DMS153 (cell line): ENCODE measurements around the gene YIPF2.
"Not testable (repeated sequence)": the region's sequence is repeated elsewhere in the genome, so short reads cannot be mapped to it uniquely, and the experiment has no call there.

Experiments
- DNase-seq: peaks from one replicate; lab custom pipeline; 2025; lab: John Stamatoyannopoulos, UW

YIPF2 gene

GRCh38 chr19:10911579-10912363 is 16.7 kb downstream of the YIPF2 start:
- DNase-seq: no peak

GRCh38 chr19:10908380-10908960 is 20.0 kb downstream of the YIPF2 start:
- no peak for DNase-seq

- no peak for DNase-seq
These were observed 20.5 kb downstream of the YIPF2 start for GRCh38 chr19:10907925-10908324.

GRCh38 chr19:10899151-10899653 is 29.2 kb downstream of the YIPF2 start:
- peak; percentile 76 for DNase-seq

- DNase-seq: no peak
These were observed 29.8 kb downstream of the YIPF2 start for GRCh38 chr19:10898633-10899032.

- DNase-seq: peak; percentile 84
These were observed 31.4 kb downstream of the YIPF2 start for GRCh38 chr19:10896851-10897526.

- no peak for DNase-seq
These were observed 32.5 kb downstream of the YIPF2 start for GRCh38 chr19:10895920-10896319.

- no peak for DNase-seq
These were observed 33.1 kb downstream of the YIPF2 start for GRCh38 chr19:10895363-10895762.

- DNase-seq: no peak
These were observed 33.6 kb downstream of the YIPF2 start for GRCh38 chr19:10894911-10895213.

- DNase-seq: peak; percentile 4
These were observed 36.2 kb downstream of the YIPF2 start for GRCh38 chr19:10892256-10892655.

- DNase-seq: peak; percentile 32
These were observed 36.9 kb downstream of the YIPF2 start for GRCh38 chr19:10891405-10892086.

- DNase-seq: no peak
These were observed 38.6 kb downstream of the YIPF2 start for GRCh38 chr19:10889880-10890279.

- DNase-seq: no peak
These were observed 40.0 kb downstream of the YIPF2 start for GRCh38 chr19:10888421-10888866.

GRCh38 chr19:10887616-10888367 is 40.6 kb downstream of the YIPF2 start:
- no peak for DNase-seq

GRCh38 chr19:10885201-10886169 is 43.0 kb downstream of the YIPF2 start:
- DNase-seq: no peak

GRCh38 chr19:10884274-10884673 is 44.2 kb downstream of the YIPF2 start:
- DNase-seq: no peak

GRCh38 chr19:10882108-10882457 is 46.4 kb downstream of the YIPF2 start:
- no peak for DNase-seq

GRCh38 chr19:10881403-10882107 is 46.9 kb downstream of the YIPF2 start:
- no peak for DNase-seq

- DNase-seq: no peak
These were observed 50.2 kb downstream of the YIPF2 start for GRCh38 chr19:10878253-10878652.

- not testable (repeated sequence) for DNase-seq
These were observed 50.8 kb downstream of the YIPF2 start for GRCh38 chr19:10877608-10878007.
